DND-41 (cell line): Measurements from ENCODE around the gene L3MBTL4.

Experiments used
- CTCF ChIP-seq: IDR thresholded peaks from 2 replicates; pipeline ENCODE4 v1.5.1; 2012; ENCODE audit warnings: borderline replicate concordance, low read length, moderate library complexity, mild to moderate bottlenecking; ENCODE audit not compliant: poor library complexity, severe bottlenecking; ENCODE audit errors: extremely low read depth
- EZH2 ChIP-seq: IDR thresholded peaks from 3 replicates; pipeline ENCODE4 v1.6.1; 2012; ENCODE audit warnings: borderline replicate concordance, low read depth, mild to moderate bottlenecking, moderate library complexity, low read length, inconsistent platforms; ENCODE audit not compliant: severe bottlenecking

GRCh38 chr18:6132751-6133368 is 281.9 kb downstream of the L3MBTL4 start:
- no peak for TF ChIP-seq CTCF
- TF ChIP-seq EZH2: no peak
